Measurements from ENCODE around the gene SUSD2.

DNA sequence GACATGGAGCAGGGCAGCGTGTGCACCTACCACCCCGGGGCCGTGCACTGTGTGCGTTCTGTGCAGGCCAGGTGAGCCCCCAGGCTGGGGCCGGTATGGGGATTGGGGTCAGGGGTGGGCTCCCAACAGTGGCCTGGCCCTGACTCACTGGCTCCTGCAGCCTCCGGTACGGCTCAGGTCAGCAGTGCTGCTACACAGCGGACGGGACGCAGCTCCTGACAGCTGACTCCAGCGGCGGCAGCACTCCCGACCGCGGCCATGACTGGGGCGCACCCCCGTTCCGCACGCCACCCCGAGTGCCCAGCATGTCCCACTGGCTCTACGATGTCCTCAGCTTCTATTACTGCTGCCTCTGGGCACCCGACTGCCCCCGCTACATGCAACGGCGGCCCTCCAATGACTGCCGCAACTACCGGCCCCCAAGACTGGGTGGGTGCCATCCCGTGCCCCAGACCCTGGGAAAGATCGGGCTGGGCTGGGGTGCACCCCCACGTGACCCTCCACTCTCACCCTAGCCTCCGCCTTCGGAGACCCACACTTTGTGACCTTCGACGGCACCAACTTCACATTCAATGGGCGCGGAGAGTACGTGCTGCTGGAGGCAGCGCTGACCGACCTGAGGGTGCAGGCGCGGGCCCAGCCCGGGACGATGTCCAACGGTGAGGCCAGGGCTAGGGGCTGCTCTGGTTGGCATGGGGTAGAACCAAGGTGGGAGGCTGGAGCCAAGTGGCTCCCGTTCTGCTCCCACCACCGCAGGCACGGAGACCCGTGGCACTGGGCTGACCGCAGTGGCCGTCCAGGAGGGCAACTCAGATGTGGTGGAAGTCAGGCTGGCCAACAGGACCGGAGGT lies 4.4 kb downstream of the SUSD2 start:
- TF ChIP-seq, protein P1, sequence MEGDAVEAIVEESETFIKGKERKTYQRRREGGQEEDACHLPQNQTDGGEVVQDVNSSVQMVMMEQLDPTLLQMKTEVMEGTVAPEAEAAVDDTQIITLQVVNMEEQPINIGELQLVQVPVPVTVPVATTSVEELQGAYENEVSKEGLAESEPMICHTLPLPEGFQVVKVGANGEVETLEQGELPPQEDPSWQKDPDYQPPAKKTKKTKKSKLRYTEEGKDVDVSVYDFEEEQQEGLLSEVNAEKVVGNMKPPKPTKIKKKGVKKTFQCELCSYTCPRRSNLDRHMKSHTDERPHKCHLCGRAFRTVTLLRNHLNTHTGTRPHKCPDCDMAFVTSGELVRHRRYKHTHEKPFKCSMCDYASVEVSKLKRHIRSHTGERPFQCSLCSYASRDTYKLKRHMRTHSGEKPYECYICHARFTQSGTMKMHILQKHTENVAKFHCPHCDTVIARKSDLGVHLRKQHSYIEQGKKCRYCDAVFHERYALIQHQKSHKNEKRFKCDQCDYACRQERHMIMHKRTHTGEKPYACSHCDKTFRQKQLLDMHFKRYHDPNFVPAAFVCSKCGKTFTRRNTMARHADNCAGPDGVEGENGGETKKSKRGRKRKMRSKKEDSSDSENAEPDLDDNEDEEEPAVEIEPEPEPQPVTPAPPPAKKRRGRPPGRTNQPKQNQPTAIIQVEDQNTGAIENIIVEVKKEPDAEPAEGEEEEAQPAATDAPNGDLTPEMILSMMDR (IDR thresholded peaks at IDR 0.05) = no peak
- no peak for TF ChIP-seq POLR2AphosphoS5 (IDR thresholded peaks at IDR 0.05; ENCODE audit: low read depth, low read length)

Measured in SK-N-SH (cell line).